Upper lobe of left lung (tissue), 6 donors: ENCODE data around the gene AMZ1. TPM values are rescaled to one million over a fixed set of nuclear protein-coding genes. Genes with fewer than 3 reads are reported as not detected.

Source experiments
- ATAC-seq, 2 donors: fragments of 200-7000 bp; cut with Tn5 transposase; one replicate each; pipeline ENCODE4 v1.9.1; 2022; ENCODE audit warnings: mild to moderate bottlenecking in 2 of 2, moderate library complexity in 2 of 2; ENCODE audit not compliant: low FRiP score in 2 of 2
- DNase-seq, 2 donors: peaks; one replicate each; pipeline ENCODE4 v3.0.0-alpha.2; 2019 to 2020
- H3K27ac ChIP-seq, 4 donors: fragments of 200-600 bp; sonication (generic); one replicate each; pipeline ENCODE4 v1.5.1; 2016 to 2019
- H3K27me3 ChIP-seq, 4 donors: fragments of 200-600 bp; sonication (generic); one replicate each; pipeline ENCODE4 v1.5.1; 2017 to 2019
- H3K36me3 ChIP-seq, 4 donors: fragments of 200-600 bp; sonication (generic); one replicate each; pipeline ENCODE4 v1.5.1; 2016 to 2019
- H3K4me1 ChIP-seq, 4 donors: fragments of 200-600 bp; sonication (generic); one replicate each; pipeline ENCODE4 v1.5.1; 2018 to 2019
- H3K4me3 ChIP-seq, 4 donors: fragments of 200-600 bp; sonication (generic); one replicate each; pipeline ENCODE4 v1.5.1; 2017 to 2019; ENCODE audit warnings: mild to moderate bottlenecking in 2 of 4, moderate library complexity in 1 of 4
- H3K9me3 ChIP-seq, 4 donors: fragments of 200-600 bp; sonication (generic); one replicate each; pipeline ENCODE4 v1.5.1; 2018 to 2019
- EP300 ChIP-seq, 4 donors: sonication (generic); formaldehyde crosslinking; IDR thresholded peaks; one replicate each; pipeline ENCODE4 v1.5.1; 2017; ENCODE audit warnings: antibody characterized with exemption in 4 of 4, control low read depth in 2 of 4
- POLR2A ChIP-seq, 4 donors: fragments of 450-650 bp; IDR thresholded peaks; one replicate each; pipeline ENCODE4 v1.5.1; 2016 to 2017; ENCODE audit warnings: antibody characterized with exemption in 4 of 4, mild to moderate bottlenecking in 2 of 4
- POLR2AphosphoS5 ChIP-seq, 2 donors: sonication (generic); formaldehyde crosslinking; IDR thresholded peaks; one replicate each; pipeline ENCODE4 v1.5.1; 2017; ENCODE audit warnings: antibody characterized with exemption in 2 of 2
- WGBS, 2 donors: methylation state at CpG; one replicate each; pipeline ENCODE4 v1.1.5; 2017 to 2018; 5-methylcytosine and 5-hydroxymethylcytosine counted together
- total RNA-seq, 6 donors: library from RNA; depleted of rRNA in 4 of 6; stranded (reverse); fragments of >200 nt in 4 of 6; gene quantifications; one replicate each; pipeline versions ENCODE4 v1.1.0 to v1.2.1, GENCODE V29; 2016 to 2021
- TF ChIP-seq, protein P1 (sequence below), 6 experiments: fragments of 450-650 bp in 4 of 6; fragments of 200-600 bp in 2 of 6; sonication (generic) in 2 of 6; IDR thresholded peaks; one replicate each; pipeline ENCODE4 v1.5.1; 2016 to 2019; ENCODE audit warnings: antibody characterized with exemption in 6 of 6
- donor health status: DM: no; HTN: no; CAD: no; lungs with moderate emphysema.
- donor health status: DM: no; HTN: yes; CAD: no; lungs with severe emphysema.

AMZ1 gene
- total RNA-seq, 6 donors from 2014 or later, result 0.30 to 16.6 (median 5.3) TPM

GRCh38 chr7:2729893-2730716, 42.1 kb downstream of the AMZ1 start:
- Histone ChIP-seq H3K27ac (peak overlapping the region in 2 of 4 donors; percentile 53 to 69), H3K4me1 (peaks cover 18 to 41% (median 21%) of the 10 kb centered on the region in 4 donors), H3K4me3 (no peak overlapping the region), H3K27me3 (no peaks in the 10 kb centered on the region), H3K9me3 (no peaks in the 10 kb centered on the region), H3K36me3 (peaks cover 0 to 40% (median 10%) of the 10 kb centered on the region in 4 donors)
- TF ChIP-seq POLR2AphosphoS5 (IDR thresholded peaks at IDR 0.05) (no peak), EP300 (IDR thresholded peaks at IDR 0.05) (no peak), POLR2A (IDR thresholded peaks at IDR 0.05) (no peak)
- TF ChIP-seq, protein P1, sequence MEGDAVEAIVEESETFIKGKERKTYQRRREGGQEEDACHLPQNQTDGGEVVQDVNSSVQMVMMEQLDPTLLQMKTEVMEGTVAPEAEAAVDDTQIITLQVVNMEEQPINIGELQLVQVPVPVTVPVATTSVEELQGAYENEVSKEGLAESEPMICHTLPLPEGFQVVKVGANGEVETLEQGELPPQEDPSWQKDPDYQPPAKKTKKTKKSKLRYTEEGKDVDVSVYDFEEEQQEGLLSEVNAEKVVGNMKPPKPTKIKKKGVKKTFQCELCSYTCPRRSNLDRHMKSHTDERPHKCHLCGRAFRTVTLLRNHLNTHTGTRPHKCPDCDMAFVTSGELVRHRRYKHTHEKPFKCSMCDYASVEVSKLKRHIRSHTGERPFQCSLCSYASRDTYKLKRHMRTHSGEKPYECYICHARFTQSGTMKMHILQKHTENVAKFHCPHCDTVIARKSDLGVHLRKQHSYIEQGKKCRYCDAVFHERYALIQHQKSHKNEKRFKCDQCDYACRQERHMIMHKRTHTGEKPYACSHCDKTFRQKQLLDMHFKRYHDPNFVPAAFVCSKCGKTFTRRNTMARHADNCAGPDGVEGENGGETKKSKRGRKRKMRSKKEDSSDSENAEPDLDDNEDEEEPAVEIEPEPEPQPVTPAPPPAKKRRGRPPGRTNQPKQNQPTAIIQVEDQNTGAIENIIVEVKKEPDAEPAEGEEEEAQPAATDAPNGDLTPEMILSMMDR (IDR thresholded peaks at IDR 0.05), result no peak
- no peak for ATAC-seq
- no peak for DNase-seq
- WGBS, 2 donors, result 62 to 70% methylated on average over 27 to 30 of the region's 33 CpGs

DNA sequence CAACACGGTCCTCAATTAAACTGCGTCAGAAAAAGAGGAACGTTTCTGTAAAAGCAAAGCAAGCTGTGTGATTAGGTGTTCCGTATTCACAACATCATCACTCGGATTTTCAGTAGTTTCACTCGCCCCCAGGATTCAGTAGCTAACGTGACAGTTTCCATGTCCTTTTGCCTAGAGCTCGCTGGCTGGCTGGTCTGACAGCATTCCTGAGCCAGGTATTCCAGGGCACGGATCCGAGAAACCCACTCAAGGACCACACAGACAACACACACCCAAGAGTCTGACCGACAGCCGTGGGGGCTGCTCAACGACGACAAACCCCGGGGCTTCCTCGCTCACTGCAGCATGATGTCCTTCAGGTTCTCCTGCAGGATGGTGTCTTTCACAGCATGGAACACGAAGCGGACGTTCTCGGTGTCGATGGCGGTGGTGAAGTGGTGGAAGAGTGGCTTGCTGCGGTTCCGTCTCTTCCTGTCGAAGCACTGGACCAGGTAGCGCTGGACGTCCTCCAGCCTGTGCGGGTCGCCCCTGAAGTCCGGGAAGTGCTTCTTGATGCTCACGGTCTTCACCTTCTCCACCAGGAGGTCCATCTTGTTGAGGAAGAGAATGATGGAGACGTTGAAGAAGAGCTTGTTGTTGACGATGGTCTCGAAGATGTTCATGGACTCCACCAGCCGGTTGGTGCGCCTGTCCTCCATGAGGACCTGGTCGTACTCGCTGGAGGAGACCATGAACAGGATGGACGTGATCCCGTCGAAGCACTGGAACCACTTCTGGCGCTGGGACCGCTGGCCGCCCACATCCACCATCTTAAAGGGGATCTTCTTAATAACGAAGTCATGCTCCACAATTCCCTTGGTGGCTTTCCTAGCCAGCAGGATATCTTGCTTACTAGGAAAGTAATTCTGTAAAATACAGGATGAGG, 43.1 kb downstream of the AMZ1 start:
- no peaks in the 10 kb centered on the region for H3K9me3 ChIP-seq
- H3K27ac ChIP-seq, result no peak overlapping the region
- peak in 1 of 2 donors; percentile 65 for DNase-seq
- H3K36me3 ChIP-seq, result peaks cover 0 to 36% (median 10%) of the 10 kb centered on the region in 4 donors
- TF ChIP-seq POLR2A (IDR thresholded peaks at IDR 0.05) (no peak), POLR2AphosphoS5 (IDR thresholded peaks at IDR 0.05) (no peak), EP300 (IDR thresholded peaks at IDR 0.05) (no peak)
- TF ChIP-seq, protein P1 (IDR thresholded peaks at IDR 0.05), result no peak
- no peaks in the 10 kb centered on the region for H3K27me3 ChIP-seq
- WGBS, 2 donors, result 86 to 89% methylated on average over 45 of the region's 45 CpGs
- H3K4me1 ChIP-seq, result peaks cover 24 to 50% (median 25%) of the 10 kb centered on the region in 4 donors
- no peak for ATAC-seq
- H3K4me3 ChIP-seq, result no peak overlapping the region

DNA sequence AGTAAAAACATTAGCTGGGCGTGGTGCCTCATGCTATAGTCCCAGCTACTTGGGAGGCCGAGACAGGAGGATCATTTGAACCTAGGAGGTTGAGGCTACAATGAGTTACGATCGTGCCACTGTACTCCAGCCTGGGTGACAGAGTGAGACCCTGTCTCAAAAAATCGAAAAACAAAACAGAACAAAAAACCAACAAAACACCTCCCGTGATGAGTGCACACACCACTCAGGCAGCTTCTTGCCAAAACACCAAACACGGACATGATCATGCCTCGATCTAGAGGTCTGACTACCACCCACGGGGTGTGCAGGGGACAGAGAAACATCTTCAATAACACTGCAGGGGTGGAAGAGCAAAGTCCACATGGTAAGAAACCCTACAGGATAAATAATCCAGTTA, 44.4 kb downstream of the AMZ1 start:
- TF ChIP-seq EP300 (IDR thresholded peaks at IDR 0.05) (no peak), POLR2AphosphoS5 (IDR thresholded peaks at IDR 0.05) (no peak), POLR2A (IDR thresholded peaks at IDR 0.05) (no peak)
- TF ChIP-seq, protein P1 (IDR thresholded peaks at IDR 0.05), result no peak
- WGBS, 2 donors, result 92 to 96% methylated on average over 9 of the region's 9 CpGs
- H3K36me3 ChIP-seq, result peaks cover 0 to 23% (median 10%) of the 10 kb centered on the region in 4 donors
- ATAC-seq, result no peak
- no peak overlapping the region for H3K4me3 ChIP-seq
- DNase-seq, result no peak
- H3K9me3 ChIP-seq, result no peaks in the 10 kb centered on the region
- H3K27ac ChIP-seq, result peak overlapping the region in 1 of 4 donors; percentile 7
- no peaks in the 10 kb centered on the region for H3K27me3 ChIP-seq
- H3K4me1 ChIP-seq, result peaks cover 24 to 50% (median 25%) of the 10 kb centered on the region in 4 donors

- DNase-seq, result peak in 1 of 2 donors; percentile 72
- H3K4me1 ChIP-seq, result peaks cover 24 to 49% (median 25%) of the 10 kb centered on the region in 4 donors
- H3K36me3 ChIP-seq, result peaks cover 0 to 23% (median 10%) of the 10 kb centered on the region in 4 donors
- TF ChIP-seq EP300 (IDR thresholded peaks at IDR 0.05) (no peak), POLR2A (IDR thresholded peaks at IDR 0.05) (peak in 1 of 4 donors; percentile 34), POLR2AphosphoS5 (IDR thresholded peaks at IDR 0.05) (peak in 1 of 2 donors; percentile 27)
- H3K4me3 ChIP-seq, result no peak overlapping the region
- ATAC-seq, result peak in 1 of 2 donors; percentile 58
- peak overlapping the region in 3 of 4 donors; percentile 7 to 61 (median 31) for H3K27ac ChIP-seq
- H3K27me3 ChIP-seq, result no peaks in the 10 kb centered on the region
- 46 to 51% methylated on average over 18 of the region's 18 CpGs for WGBS, 2 donors
- no peaks in the 10 kb centered on the region for H3K9me3 ChIP-seq
Observed at GRCh38 chr7:2732959-2733584, 45.1 kb downstream of the AMZ1 start.
